Liver (tissue), 9 donors: Measurements from ENCODE around the gene CYTH2. TPM values are rescaled to one million over a fixed set of nuclear protein-coding genes. Genes with fewer than 3 reads are reported as not detected.
"Not testable (repeated sequence)": the region's sequence is repeated elsewhere in the genome, so short reads cannot be mapped to it uniquely, and the experiment has no call there.

Source experiments
- DNase-seq: peaks from one replicate; pipeline ENCODE4 v3.0.0-alpha.2; 2017; ENCODE audit warnings: low spot score
- H3K27ac ChIP-seq, 2 donors: one replicate each; pipeline ENCODE4 v1.7.0; 2013; ENCODE audit warnings: inconsistent platforms in 2 of 2, low read length in 2 of 2, control low read depth in 1 of 2, low read depth in 1 of 2, mild to moderate bottlenecking in 1 of 2
- H3K27me3 ChIP-seq, 4 donors: one replicate each; pipeline versions ENCODE4 v1.6.1 to v1.7.0; 2013; ENCODE audit warnings: low read length in 3 of 4, inconsistent platforms in 1 of 4, mild to moderate bottlenecking in 1 of 4, moderate library complexity in 1 of 4; ENCODE audit not compliant: control insufficient read depth in 4 of 4, insufficient read depth in 4 of 4
- H3K36me3 ChIP-seq, 4 donors: one replicate each; pipeline versions ENCODE4 v1.6.1 to v1.7.0; 2013; ENCODE audit warnings: low read length in 3 of 4, mild to moderate bottlenecking in 3 of 4, low read depth in 1 of 4, moderate library complexity in 1 of 4; ENCODE audit not compliant: control insufficient read depth in 4 of 4, insufficient read depth in 3 of 4
- H3K4me1 ChIP-seq, 4 donors: one replicate each; pipeline versions ENCODE4 v1.6.1 to v1.7.0; 2013; ENCODE audit warnings: low read length in 3 of 4, mild to moderate bottlenecking in 3 of 4, moderate library complexity in 1 of 4; ENCODE audit not compliant: control insufficient read depth in 4 of 4, insufficient read depth in 4 of 4
- H3K4me3 ChIP-seq, 3 donors: one replicate each; pipeline versions ENCODE4 v1.6.1 to v1.7.0; 2013; ENCODE audit warnings: low read length in 3 of 3, control low read depth in 1 of 3, low read depth in 1 of 3, mild to moderate bottlenecking in 1 of 3
- H3K9ac ChIP-seq, 2 donors: one replicate each; pipeline ENCODE4 v1.7.0; 2013; ENCODE audit warnings: low read length in 2 of 2, mild to moderate bottlenecking in 2 of 2, moderate library complexity in 2 of 2, control low read depth in 1 of 2, low read depth in 1 of 2
- H3K9me3 ChIP-seq, 4 donors: one replicate each; pipeline versions ENCODE4 v1.6.1 to v1.7.0; 2013; ENCODE audit warnings: low read length in 3 of 4; ENCODE audit not compliant: control insufficient read depth in 4 of 4
- ATF3 ChIP-seq: IDR thresholded peaks from 2 replicates; pipeline ENCODE4 v1.6.1; 2016; ENCODE audit warnings: antibody characterized with exemption
- CTCF ChIP-seq: fragments of 150-350 bp; IDR thresholded peaks from 2 replicates; pipeline ENCODE4 v1.5.1; 2017; ENCODE audit warnings: improper control_type of control experiment, low read depth, low read length; ENCODE audit not compliant: missing input control
- EGR1 ChIP-seq, 2 donors: IDR thresholded peaks; 2 replicates each; pipeline ENCODE4 v1.6.1; 2016 to 2018; ENCODE audit warnings: antibody characterized with exemption in 2 of 2, low read depth in 2 of 2
- FOXA2 ChIP-seq: IDR thresholded peaks from 2 replicates; pipeline ENCODE4 v1.6.1; 2016; ENCODE audit warnings: antibody characterized with exemption
- GABPA ChIP-seq, 2 donors: IDR thresholded peaks in 1 of 2; conservative IDR thresholded peaks in 1 of 2; 2 replicates each; pipeline ENCODE4 v1.6.1; 2016; ENCODE audit warnings: antibody characterized with exemption in 2 of 2, mild to moderate bottlenecking in 1 of 2, moderate library complexity in 1 of 2
- HNF4A ChIP-seq, 2 donors: conservative IDR thresholded peaks; 2 replicates each; pipeline ENCODE4 v1.6.1; 2016; ENCODE audit warnings: antibody characterized with exemption in 2 of 2, mild to moderate bottlenecking in 2 of 2
- HNF4G ChIP-seq: IDR thresholded peaks from 2 replicates; pipeline ENCODE4 v1.6.1; 2016; ENCODE audit warnings: antibody characterized with exemption
- JUND ChIP-seq, 2 donors: IDR thresholded peaks; 2 replicates each; pipeline ENCODE4 v1.6.1; 2016; ENCODE audit warnings: antibody characterized with exemption in 2 of 2
- MAX ChIP-seq: IDR thresholded peaks from 2 replicates; pipeline ENCODE4 v1.6.1; 2016; ENCODE audit warnings: antibody characterized with exemption
- NR2F2 ChIP-seq: IDR thresholded peaks from 2 replicates; pipeline ENCODE4 v1.6.1; 2016; ENCODE audit warnings: antibody characterized with exemption
- RAD21 ChIP-seq, 2 donors: IDR thresholded peaks; 2 replicates each; pipeline ENCODE4 v1.6.1; 2016; ENCODE audit warnings: antibody characterized with exemption in 2 of 2, mild to moderate bottlenecking in 2 of 2
- RXRA ChIP-seq, 2 donors: IDR thresholded peaks; 2 replicates each; pipeline ENCODE4 v1.6.1; 2017 to 2018; ENCODE audit warnings: antibody characterized with exemption in 2 of 2, mild to moderate bottlenecking in 1 of 2
- TAF1 ChIP-seq: conservative IDR thresholded peaks from 2 replicates; pipeline ENCODE4 v1.6.1; 2016; ENCODE audit warnings: antibody characterized with exemption, mild to moderate bottlenecking
- YY1 ChIP-seq: IDR thresholded peaks from 2 replicates; pipeline ENCODE4 v1.6.1; 2016; ENCODE audit warnings: antibody characterized with exemption, mild to moderate bottlenecking
- ZBTB33 ChIP-seq: IDR thresholded peaks from 2 replicates; pipeline ENCODE4 v1.6.1; 2016; ENCODE audit warnings: antibody characterized with exemption
- WGBS: extraction: QIAGEN DNeasy Blood & Tissue Kit; methylation state at CpG from one replicate; pipeline ENCODE4 v1.1.7; 2013; 5-methylcytosine and 5-hydroxymethylcytosine counted together
- polyA plus RNA-seq, 2 donors: library from polyadenylated mRNA; stranded (reverse) in 1 of 2; unstranded in 1 of 2; fragments of 200-250 nt in 1 of 2; fragments of >200 nt in 1 of 2; fragmentation: Nextera tagmentation in 1 of 2; extraction: Ambion mirVana in 1 of 2; gene quantifications; one replicate each; pipeline versions ENCODE4 v1.2.1 to v1.2.3, GENCODE V29; 2013 to 2015
- total RNA-seq, 2 donors: library from RNA; depleted of rRNA; stranded (reverse); fragments of >200 nt; gene quantifications; one replicate each; pipeline ENCODE4 v1.2.3, GENCODE V29; 2014
- donor health status: healthy.
- donor health status: healthy.
- donor health status: healthy.
- donor health status: healthy.
- donor health status: healthy.

Gene CYTH2
- total and polyA plus RNA-seq, 4 donors, result 13.0 to 16.9 (median 13.2) TPM

- H3K4me1 ChIP-seq, H3K27ac ChIP-seq, H3K4me3 ChIP-seq, DNase-seq, H3K36me3 ChIP-seq, H3K27me3 ChIP-seq, H3K9me3 ChIP-seq, H3K9ac ChIP-seq: not testable (repeated sequence)
- WGBS, result 79% methylated on average over 4 of the region's 4 CpGs
Observed at GRCh38 chr19:48519426-48519825, 50.3 kb downstream of the CYTH2 start.

- 82% methylated on average over 4 of the region's 4 CpGs for WGBS
- peaks cover 0 to 10% (median 5%) of the 10 kb centered on the region in 4 donors for H3K9me3 ChIP-seq
- H3K4me3 ChIP-seq, result no peak overlapping the region
- no peaks in the 10 kb centered on the region for H3K27me3 ChIP-seq
- no peak for DNase-seq
- H3K36me3 ChIP-seq, result no peaks in the 10 kb centered on the region
- TF ChIP-seq NR2F2 (no peak), RXRA (IDR thresholded peaks at IDR 0.05) (no peak), EGR1 (IDR thresholded peaks at IDR 0.05; ENCODE audit: low read depth in 2 of 2) (no peak), YY1 (no peak), RAD21 (IDR thresholded peaks at IDR 0.05) (no peak), JUND (IDR thresholded peaks at IDR 0.05) (no peak), HNF4G (no peak), HNF4A (conservative IDR thresholded peaks at IDR 0.05) (no peak), CTCF (no peak)
- H3K27ac ChIP-seq, result no peak overlapping the region
- no peaks in the 10 kb centered on the region for H3K4me1 ChIP-seq
- H3K9ac ChIP-seq, result no peak overlapping the region
Observed at GRCh38 chr19:48520134-48520533, 51.0 kb downstream of the CYTH2 start.

GRCh38 chr19:48524221-48524620, 55.1 kb downstream of the CYTH2 start:
- no peaks in the 10 kb centered on the region for H3K4me1 ChIP-seq
- no peak for DNase-seq
- TF ChIP-seq YY1 (no peak), ZBTB33 (no peak), NR2F2 (no peak), GABPA (IDR thresholded peaks at IDR 0.05 in 1 of 2, conservative IDR thresholded peaks at IDR 0.05 in 1 of 2) (no peak), JUND (IDR thresholded peaks at IDR 0.05) (no peak), MAX (no peak), ATF3 (no peak), RAD21 (IDR thresholded peaks at IDR 0.05) (no peak), TAF1 (no peak), FOXA2 (no peak), HNF4G (no peak)
- H3K9me3 ChIP-seq, result peaks cover 6 to 13% (median 8%) of the 10 kb centered on the region in 4 donors
- no peak overlapping the region for H3K9ac ChIP-seq
- 80% methylated on average over 2 of the region's 2 CpGs for WGBS
- H3K27me3 ChIP-seq, result no peaks in the 10 kb centered on the region
- no peak overlapping the region for H3K4me3 ChIP-seq
- H3K27ac ChIP-seq, result no peak overlapping the region
- no peaks in the 10 kb centered on the region for H3K36me3 ChIP-seq
